ENCODE data around the gene THOC5. TPM values are rescaled to one million over a fixed set of nuclear protein-coding genes. Genes with fewer than 3 reads are reported as not detected.
"Not testable (repeated sequence)": the region's sequence is repeated elsewhere in the genome, so short reads cannot be mapped to it uniquely, and the experiment has no call there.

The THOC5 gene
- total RNA-seq, 1 donor from 2014 or later = 44.8 TPM

DNA sequence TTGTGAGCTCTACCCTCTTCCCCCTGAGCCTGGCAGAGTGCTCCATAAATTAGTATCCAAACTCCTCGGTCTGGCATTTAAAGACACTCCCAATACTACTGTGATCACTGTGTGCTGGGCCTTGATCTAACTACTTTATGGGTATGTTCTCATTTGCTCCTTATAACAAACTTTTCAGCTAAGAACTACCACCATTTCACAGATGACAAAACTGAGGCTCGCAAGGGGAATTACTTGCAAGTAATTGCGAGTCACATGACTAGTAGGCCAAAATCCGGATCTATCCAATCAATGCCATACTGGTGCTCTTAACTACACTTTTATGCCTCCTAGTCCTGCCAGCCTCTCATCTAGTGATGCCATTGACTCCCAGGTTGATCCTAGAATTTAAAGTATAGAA is 3.6 kb downstream of the THOC5 start:
- Mint-ChIP-seq H3K27ac (no peak overlapping the region), H3K36me3 (peaks cover 29% of the 10 kb centered on the region), H3K27me3 (ENCODE audit: low read depth) (no peaks in the 10 kb centered on the region), H3K4me3 (no peak overlapping the region), H3K9me3 (no peaks in the 10 kb centered on the region), H3K4me1 (peaks cover 9% of the 10 kb centered on the region)
- no peak for DNase-seq (ENCODE audit: low spot score in 2 of 2, unreplicated experiment in 2 of 2)
- TF ChIP-seq, protein P1, sequence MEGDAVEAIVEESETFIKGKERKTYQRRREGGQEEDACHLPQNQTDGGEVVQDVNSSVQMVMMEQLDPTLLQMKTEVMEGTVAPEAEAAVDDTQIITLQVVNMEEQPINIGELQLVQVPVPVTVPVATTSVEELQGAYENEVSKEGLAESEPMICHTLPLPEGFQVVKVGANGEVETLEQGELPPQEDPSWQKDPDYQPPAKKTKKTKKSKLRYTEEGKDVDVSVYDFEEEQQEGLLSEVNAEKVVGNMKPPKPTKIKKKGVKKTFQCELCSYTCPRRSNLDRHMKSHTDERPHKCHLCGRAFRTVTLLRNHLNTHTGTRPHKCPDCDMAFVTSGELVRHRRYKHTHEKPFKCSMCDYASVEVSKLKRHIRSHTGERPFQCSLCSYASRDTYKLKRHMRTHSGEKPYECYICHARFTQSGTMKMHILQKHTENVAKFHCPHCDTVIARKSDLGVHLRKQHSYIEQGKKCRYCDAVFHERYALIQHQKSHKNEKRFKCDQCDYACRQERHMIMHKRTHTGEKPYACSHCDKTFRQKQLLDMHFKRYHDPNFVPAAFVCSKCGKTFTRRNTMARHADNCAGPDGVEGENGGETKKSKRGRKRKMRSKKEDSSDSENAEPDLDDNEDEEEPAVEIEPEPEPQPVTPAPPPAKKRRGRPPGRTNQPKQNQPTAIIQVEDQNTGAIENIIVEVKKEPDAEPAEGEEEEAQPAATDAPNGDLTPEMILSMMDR (IDR thresholded peaks at IDR 0.05; ENCODE audit: unreplicated experiment) = no peak

DNA sequence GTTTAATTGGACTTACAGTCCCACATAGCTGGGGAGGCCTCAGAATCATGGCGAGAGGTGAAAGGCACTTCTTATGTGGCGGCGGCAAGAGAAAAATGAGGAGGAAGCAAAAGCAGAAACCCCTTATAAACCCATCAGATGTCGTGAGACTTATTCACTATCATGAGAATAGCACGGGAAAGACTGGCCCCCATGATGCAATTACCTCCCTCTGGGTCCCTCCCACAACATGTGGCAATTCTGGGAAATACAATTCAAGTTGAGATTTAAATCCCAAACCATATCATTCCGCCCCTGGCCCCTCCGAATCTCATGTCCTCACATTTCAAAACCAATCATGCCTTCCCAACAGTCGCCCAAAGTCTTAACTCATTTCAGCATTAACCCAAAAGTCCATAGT is 8.5 kb downstream of the THOC5 start:
- not testable (repeated sequence) for H3K27me3 Mint-ChIP-seq (ENCODE audit: low read depth); H3K27ac Mint-ChIP-seq; H3K9me3 Mint-ChIP-seq; DNase-seq (ENCODE audit: low spot score in 2 of 2, unreplicated experiment in 2 of 2); H3K4me3 Mint-ChIP-seq; H3K4me1 Mint-ChIP-seq
- peaks cover 46% of the 10 kb centered on the region for H3K36me3 Mint-ChIP-seq

DNA sequence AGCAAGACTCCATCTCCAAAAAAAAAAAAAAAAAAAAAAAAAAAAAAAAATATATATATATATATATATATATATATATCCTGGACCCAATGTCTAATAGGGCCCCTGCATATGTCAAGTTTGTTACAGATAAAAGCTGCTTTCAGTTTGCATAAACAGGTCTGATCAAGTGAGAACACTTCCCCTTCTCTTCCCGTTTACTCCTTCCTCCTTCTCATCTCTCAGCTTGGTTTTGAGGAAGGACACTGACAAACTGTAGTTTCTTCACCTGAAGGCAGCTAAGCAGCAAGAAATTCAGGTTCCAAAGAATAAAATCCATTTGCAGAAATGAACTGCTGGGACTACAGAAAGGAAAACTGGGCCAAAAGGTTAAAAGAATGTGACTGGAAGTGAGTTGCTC is 11.7 kb downstream of the THOC5 start:
- Mint-ChIP-seq H3K36me3 (peaks cover 33% of the 10 kb centered on the region), H3K27me3 (ENCODE audit: low read depth) (no peaks in the 10 kb centered on the region), H3K9me3 (no peaks in the 10 kb centered on the region), H3K4me3 (no peak overlapping the region), H3K4me1 (no peaks in the 10 kb centered on the region), H3K27ac (no peak overlapping the region)
- no peak for DNase-seq (ENCODE audit: low spot score in 2 of 2, unreplicated experiment in 2 of 2)
- TF ChIP-seq, protein P1 (IDR thresholded peaks at IDR 0.05; ENCODE audit: unreplicated experiment) = no peak

DNA sequence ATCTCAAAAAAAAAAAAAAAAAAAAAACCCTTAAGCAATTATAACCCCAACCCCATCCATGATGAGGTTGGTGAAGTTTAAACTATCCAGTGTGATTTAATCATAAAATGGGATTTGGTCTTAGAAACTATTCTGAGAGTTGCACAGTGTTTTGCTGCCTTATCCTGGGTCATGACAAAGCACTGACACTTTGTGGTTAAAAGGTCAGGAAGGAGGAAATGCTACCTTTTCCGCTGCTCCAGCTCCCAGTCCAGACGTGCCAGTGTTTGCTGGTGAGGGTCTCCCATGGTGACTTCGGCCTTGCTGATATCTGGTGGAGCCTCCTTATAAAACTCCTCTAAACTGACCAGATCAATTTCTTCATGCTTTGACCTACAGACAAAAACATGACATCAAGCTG is 14.5 kb downstream of the THOC5 start:
- no peak overlapping the region for H3K27ac Mint-ChIP-seq
- peaks cover 1% of the 10 kb centered on the region for H3K9me3 Mint-ChIP-seq
- no peaks in the 10 kb centered on the region for H3K27me3 Mint-ChIP-seq (ENCODE audit: low read depth)
- H3K4me1 Mint-ChIP-seq = no peaks in the 10 kb centered on the region
- DNase-seq (ENCODE audit: low spot score in 2 of 2, unreplicated experiment in 2 of 2) = no peak
- no peak overlapping the region for H3K4me3 Mint-ChIP-seq
- TF ChIP-seq, protein P1 (IDR thresholded peaks at IDR 0.05; ENCODE audit: unreplicated experiment) = no peak
- peaks cover 47% of the 10 kb centered on the region for H3K36me3 Mint-ChIP-seq

DNA sequence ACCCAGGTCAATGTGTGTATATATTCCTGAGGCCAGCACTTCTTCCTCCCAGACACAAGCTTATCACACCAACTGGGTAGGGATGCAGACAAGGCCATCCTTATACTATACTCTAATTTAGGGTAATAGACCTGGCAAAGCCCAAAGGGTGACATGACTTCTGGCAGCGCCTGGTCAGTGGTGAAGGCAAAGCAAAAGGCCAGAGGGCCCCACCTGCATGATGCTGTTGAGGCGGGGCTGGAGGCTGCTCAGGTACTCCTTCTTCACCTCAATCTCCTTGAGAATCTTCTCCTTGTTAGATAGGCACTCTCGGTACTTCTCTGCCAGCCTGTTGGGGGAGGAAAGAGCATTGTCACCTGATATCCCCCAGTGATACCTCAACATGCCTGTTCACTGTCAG is 17.1 kb downstream of the THOC5 start:
- H3K4me3 Mint-ChIP-seq = no peak overlapping the region
- H3K27me3 Mint-ChIP-seq (ENCODE audit: low read depth) = no peaks in the 10 kb centered on the region
- no peaks in the 10 kb centered on the region for H3K4me1 Mint-ChIP-seq
- peaks cover 50% of the 10 kb centered on the region for H3K36me3 Mint-ChIP-seq
- no peak for DNase-seq (ENCODE audit: low spot score in 2 of 2, unreplicated experiment in 2 of 2)
- H3K27ac Mint-ChIP-seq = no peak overlapping the region
- H3K9me3 Mint-ChIP-seq = peaks cover 5% of the 10 kb centered on the region
- TF ChIP-seq, protein P1 (IDR thresholded peaks at IDR 0.05; ENCODE audit: unreplicated experiment) = no peak

DNA sequence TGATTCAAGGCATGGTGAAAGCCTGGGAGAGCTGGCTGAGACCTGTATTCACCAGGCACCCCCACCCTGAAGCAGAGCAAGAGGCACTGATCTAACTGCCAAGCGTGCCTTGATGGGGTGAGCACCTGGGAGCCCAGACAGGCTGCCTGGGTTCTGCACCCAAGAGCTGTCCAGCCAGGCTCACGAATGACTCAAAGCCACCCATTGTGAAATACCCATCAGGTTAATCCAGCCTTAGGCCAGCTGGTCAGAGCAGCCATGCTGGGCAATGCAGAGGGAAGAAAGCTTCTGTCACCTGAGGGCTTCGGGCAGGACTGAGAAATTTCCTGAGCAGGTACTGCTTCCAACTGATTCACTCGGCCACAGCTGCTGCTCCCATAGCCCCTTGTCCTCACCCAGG is 22.1 kb downstream of the THOC5 start:
- H3K27ac Mint-ChIP-seq = no peak overlapping the region
- TF ChIP-seq, protein P1 (IDR thresholded peaks at IDR 0.05; ENCODE audit: unreplicated experiment) = no peak
- H3K9me3 Mint-ChIP-seq = peaks cover 5% of the 10 kb centered on the region
- DNase-seq (ENCODE audit: low spot score in 2 of 2, unreplicated experiment in 2 of 2) = no peak
- H3K36me3 Mint-ChIP-seq = peaks cover 54% of the 10 kb centered on the region
- H3K27me3 Mint-ChIP-seq (ENCODE audit: low read depth) = no peaks in the 10 kb centered on the region
- H3K4me3 Mint-ChIP-seq = no peak overlapping the region
- no peaks in the 10 kb centered on the region for H3K4me1 Mint-ChIP-seq
